GM12801 (cell line): ENCODE measurements around the gene TEC.

Source experiments
- TF ChIP-seq, protein P1 (sequence below): IDR thresholded peaks from one replicate; pipeline ENCODE4 v1.5.1; 2011; ENCODE audit warnings: control low read depth; ENCODE audit not compliant: insufficient read length; ENCODE audit errors: extremely low read depth

TEC gene

DNA sequence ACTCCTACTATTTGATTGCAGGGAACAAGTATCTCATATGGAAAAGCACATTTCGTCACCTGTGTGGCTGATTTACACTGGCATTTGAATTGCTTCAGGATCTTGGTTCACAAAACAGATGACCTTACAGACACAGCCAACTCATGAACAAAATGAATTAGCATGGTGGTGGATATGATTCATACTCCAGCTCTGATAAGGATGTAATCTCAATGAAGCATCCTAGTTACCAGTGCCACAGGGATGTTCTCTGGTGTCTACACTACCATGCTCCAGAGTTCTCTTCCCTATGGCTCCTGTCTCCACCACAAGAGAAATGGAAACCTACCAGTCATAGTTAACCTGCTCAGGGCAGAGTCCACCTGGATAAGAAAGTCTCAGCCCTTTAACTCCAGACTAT lies 40.7 kb downstream of the TEC start:
- TF ChIP-seq, protein P1, sequence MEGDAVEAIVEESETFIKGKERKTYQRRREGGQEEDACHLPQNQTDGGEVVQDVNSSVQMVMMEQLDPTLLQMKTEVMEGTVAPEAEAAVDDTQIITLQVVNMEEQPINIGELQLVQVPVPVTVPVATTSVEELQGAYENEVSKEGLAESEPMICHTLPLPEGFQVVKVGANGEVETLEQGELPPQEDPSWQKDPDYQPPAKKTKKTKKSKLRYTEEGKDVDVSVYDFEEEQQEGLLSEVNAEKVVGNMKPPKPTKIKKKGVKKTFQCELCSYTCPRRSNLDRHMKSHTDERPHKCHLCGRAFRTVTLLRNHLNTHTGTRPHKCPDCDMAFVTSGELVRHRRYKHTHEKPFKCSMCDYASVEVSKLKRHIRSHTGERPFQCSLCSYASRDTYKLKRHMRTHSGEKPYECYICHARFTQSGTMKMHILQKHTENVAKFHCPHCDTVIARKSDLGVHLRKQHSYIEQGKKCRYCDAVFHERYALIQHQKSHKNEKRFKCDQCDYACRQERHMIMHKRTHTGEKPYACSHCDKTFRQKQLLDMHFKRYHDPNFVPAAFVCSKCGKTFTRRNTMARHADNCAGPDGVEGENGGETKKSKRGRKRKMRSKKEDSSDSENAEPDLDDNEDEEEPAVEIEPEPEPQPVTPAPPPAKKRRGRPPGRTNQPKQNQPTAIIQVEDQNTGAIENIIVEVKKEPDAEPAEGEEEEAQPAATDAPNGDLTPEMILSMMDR = no peak

DNA sequence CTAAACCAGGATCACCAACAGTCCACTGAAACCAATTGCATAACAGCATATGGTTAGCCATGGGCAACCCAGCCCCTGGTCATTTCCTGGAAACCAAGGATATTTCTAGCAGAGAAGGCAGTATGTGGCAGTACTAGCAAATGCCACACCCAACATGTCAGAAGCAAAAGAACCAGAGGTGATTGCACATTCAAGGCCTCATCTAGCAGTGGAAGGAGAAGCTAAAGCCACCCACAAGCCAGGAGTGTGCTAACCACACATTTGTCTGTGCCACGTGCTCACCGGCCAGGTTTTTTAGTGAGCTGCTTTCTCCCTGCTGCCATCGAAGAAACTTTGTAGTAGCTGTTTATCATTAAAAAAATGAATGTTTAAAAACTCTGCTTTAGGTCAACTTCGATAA lies 42.0 kb downstream of the TEC start:
- TF ChIP-seq, protein P1 = no peak

DNA sequence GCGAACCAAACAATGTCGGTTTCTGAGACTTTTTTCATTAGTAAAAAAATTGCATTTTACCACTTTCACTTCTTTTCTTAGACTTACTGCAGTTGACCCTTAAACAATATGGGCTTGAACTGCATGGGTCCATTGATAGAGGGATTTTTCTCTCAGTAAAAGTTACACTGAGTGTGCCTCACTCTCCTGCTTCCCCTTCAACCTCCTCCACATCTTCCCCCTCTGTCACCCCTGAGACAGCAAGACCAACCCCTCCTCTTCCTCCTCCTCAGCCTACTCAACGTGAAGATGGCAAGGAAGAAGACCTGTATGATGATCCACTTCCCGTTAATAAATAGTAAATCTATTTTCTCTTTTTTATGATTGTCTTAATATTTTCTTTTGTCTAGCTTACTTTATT lies 43.4 kb downstream of the TEC start:
- TF ChIP-seq, protein P1 = no peak

DNA sequence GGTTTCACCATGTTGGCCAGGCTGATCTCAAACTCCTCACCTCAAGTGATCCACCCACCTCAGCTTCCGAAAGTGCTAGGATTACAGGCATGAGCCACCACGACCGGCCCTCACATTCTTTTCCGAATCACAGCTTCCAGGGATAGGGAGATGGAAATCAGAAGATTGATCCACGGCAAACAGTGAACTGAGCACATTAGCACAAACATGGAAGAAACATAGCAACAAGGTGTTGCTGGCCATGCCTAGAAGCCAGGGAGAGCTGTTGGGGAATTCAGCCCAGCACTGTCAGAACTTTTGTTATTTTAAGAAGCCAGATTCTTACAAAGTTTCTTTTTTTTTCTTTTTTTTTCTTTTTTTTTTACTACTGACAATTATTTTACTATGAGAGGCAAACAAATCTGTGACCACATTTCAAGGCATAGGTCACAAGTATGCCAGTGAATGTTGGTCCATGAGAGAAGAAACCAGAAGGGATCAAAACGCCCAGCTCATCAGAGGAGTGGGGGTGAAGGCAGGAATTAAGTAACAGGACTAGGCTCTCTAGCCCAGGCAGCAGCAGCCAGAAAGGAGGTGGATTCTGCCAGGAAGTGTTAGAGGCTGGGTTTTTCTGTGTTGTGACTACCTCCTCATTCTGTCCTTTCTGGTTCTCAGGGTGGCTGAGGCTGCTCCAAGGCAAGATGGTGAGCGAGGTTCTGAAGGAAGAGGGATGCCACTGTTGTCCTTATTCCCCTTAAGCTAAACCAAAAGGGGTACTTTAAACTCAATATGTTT lies 44.1 kb downstream of the TEC start:
- TF ChIP-seq, protein P1 = no peak

DNA sequence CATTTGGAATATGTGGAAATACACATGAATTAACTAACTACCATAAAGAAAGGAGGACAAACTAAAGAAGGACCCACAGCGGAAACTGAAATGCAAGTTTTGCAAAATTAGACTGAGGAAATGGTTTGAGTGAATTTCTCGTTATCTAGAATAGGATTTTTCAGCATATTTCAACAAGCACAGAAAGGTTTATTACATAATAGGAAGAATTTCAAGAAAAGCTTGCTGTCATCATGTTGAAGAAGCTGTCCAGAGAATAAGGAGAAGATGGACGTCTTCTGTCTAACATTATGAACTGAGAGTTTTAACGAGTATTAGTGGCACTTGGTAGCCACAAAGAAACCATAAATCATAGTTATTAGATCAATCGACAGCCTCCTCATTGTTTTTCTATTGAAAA lies 45.0 kb downstream of the TEC start:
- TF ChIP-seq, protein P1 = no peak

DNA sequence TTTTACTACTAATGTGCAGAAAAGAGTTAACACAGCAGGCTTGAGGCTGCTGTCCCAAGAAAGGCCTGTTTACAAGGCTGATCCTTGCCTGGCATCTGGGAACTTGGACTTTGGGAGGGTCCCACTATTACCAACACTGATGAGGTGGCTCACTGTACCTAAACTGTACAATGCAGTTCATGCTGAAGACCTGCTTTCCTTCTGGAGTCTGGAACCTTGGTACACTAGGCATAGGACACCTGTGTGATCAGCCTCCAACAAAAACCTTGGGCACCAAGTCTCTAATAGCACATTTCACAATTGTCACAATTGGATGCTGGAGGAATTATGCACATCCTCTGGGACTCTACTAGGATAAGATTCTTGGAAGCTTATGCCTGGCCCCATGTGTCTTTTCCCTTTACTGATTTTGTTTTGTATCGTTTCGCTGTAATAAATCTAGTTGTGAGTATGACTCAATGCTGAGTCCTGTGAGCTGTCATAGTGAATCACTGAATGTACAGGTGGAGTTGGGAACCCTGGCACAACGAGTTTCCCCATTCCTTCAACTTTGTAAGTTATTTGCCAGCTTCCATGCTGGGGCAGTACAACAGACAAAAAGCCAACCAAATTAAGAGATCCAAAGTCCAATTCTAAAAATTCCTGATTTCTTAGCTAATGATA lies 45.9 kb downstream of the TEC start:
- TF ChIP-seq, protein P1 = no peak

DNA sequence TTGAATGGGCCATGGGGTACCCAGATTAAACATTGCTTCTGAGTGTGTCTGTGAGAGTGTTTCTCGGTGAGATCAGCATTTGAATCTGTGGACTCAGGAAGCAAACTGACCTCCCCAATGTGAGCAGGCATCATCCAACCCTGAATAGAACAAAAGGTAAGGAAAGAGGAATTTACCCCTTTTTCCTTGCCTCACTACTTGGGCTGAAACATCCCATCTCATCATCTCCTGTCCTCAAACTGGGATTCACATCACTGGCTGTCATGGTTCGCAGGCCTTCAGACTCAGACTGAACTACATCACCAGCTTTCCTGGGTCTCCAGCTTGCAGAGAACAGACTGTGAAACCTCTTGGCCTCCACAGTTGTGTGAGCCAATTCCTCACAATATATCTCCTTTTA lies 47.1 kb downstream of the TEC start:
- TF ChIP-seq, protein P1 = no peak
